GM23338 (cell line): ENCODE measurements around the gene ARL2BP.

ENCODE experiments used
- CREB1 ChIP-seq: fragments of 250-450 bp; sonication (Bioruptor Pico); IDR thresholded peaks from 2 replicates; pipeline ENCODE4 v1.5.0; 2020; ENCODE audit warnings: low read depth, mild to moderate bottlenecking, moderate library complexity
- EZH2 ChIP-seq: fragments of 200-600 bp; sonication (generic); IDR thresholded peaks from one replicate; pipeline ENCODE4 v1.8.0; 2017; ENCODE audit warnings: antibody characterized with exemption, mild to moderate bottlenecking, low read depth; ENCODE audit not compliant: unreplicated experiment
- EZH2phosphoT487 ChIP-seq: fragments of 200-600 bp; sonication (generic); IDR thresholded peaks from one replicate; pipeline ENCODE4 v1.8.1; 2018; ENCODE audit warnings: antibody characterized with exemption; ENCODE audit not compliant: unreplicated experiment
- JUNB ChIP-seq: IDR thresholded peaks from one replicate; pipeline ENCODE4 v1.6.1; 2016; ENCODE audit warnings: antibody characterized with exemption; ENCODE audit not compliant: unreplicated experiment
- NANOG ChIP-seq: IDR thresholded peaks from 2 replicates; pipeline ENCODE4 v1.6.1; 2016; ENCODE audit warnings: antibody characterized with exemption, borderline replicate concordance
- POLR2AphosphoS5 ChIP-seq: IDR thresholded peaks from 2 replicates; pipeline ENCODE4 v1.6.1; 2016; ENCODE audit warnings: antibody characterized with exemption, low read depth
- REST ChIP-seq: IDR thresholded peaks from one replicate; pipeline ENCODE4 v1.6.1; 2018; ENCODE audit warnings: antibody characterized with exemption; ENCODE audit not compliant: unreplicated experiment
- STAT1 ChIP-seq: IDR thresholded peaks from one replicate; pipeline ENCODE4 v1.6.1; 2016; ENCODE audit warnings: antibody characterized with exemption; ENCODE audit not compliant: unreplicated experiment
- ZNF114 ChIP-seq: fragments of 250-450 bp; sonication (Bioruptor Pico); IDR thresholded peaks from 2 replicates; pipeline ENCODE4 v1.5.0; 2020; ENCODE audit warnings: mild to moderate bottlenecking, moderate library complexity
- TF ChIP-seq, protein P1 (sequence below), 2 experiments: fragments of 200-600 bp in 1 of 2; sonication (generic) in 1 of 2; conservative IDR thresholded peaks; 2 replicates each; pipeline versions ENCODE4 v1.5.1 to v1.6.1; 2016 to 2017; ENCODE audit warnings: antibody characterized with exemption in 2 of 2, low read depth in 2 of 2, mild to moderate bottlenecking in 2 of 2, moderate library complexity in 1 of 2
- TF ChIP-seq, protein P2 (sequence below): IDR thresholded peaks from 2 replicates; pipeline ENCODE4 v1.6.1; 2016; ENCODE audit warnings: antibody characterized with exemption
- TF ChIP-seq, protein P3 (sequence below): fragments of 250-450 bp; sonication (Bioruptor Pico); IDR thresholded peaks from 2 replicates; pipeline ENCODE4 v1.5.0; 2020; ENCODE audit warnings: mild to moderate bottlenecking, moderate library complexity

- TF ChIP-seq, protein P1, sequence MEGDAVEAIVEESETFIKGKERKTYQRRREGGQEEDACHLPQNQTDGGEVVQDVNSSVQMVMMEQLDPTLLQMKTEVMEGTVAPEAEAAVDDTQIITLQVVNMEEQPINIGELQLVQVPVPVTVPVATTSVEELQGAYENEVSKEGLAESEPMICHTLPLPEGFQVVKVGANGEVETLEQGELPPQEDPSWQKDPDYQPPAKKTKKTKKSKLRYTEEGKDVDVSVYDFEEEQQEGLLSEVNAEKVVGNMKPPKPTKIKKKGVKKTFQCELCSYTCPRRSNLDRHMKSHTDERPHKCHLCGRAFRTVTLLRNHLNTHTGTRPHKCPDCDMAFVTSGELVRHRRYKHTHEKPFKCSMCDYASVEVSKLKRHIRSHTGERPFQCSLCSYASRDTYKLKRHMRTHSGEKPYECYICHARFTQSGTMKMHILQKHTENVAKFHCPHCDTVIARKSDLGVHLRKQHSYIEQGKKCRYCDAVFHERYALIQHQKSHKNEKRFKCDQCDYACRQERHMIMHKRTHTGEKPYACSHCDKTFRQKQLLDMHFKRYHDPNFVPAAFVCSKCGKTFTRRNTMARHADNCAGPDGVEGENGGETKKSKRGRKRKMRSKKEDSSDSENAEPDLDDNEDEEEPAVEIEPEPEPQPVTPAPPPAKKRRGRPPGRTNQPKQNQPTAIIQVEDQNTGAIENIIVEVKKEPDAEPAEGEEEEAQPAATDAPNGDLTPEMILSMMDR (conservative IDR thresholded peaks at IDR 0.05; ENCODE audit: low read depth in 2 of 2), result no peak
- no peak for TF ChIP-seq EZH2
- TF ChIP-seq POLR2AphosphoS5, result no peak
- TF ChIP-seq CREB1, result no peak
- no peak for TF ChIP-seq ZNF114 (CRISPR knock-in tag)
- TF ChIP-seq JUNB, result no peak
- TF ChIP-seq STAT1, result no peak
- TF ChIP-seq, protein P2, sequence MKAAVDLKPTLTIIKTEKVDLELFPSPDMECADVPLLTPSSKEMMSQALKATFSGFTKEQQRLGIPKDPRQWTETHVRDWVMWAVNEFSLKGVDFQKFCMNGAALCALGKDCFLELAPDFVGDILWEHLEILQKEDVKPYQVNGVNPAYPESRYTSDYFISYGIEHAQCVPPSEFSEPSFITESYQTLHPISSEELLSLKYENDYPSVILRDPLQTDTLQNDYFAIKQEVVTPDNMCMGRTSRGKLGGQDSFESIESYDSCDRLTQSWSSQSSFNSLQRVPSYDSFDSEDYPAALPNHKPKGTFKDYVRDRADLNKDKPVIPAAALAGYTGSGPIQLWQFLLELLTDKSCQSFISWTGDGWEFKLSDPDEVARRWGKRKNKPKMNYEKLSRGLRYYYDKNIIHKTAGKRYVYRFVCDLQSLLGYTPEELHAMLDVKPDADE, result no peak
- TF ChIP-seq REST, result no peak
- TF ChIP-seq, protein P3, sequence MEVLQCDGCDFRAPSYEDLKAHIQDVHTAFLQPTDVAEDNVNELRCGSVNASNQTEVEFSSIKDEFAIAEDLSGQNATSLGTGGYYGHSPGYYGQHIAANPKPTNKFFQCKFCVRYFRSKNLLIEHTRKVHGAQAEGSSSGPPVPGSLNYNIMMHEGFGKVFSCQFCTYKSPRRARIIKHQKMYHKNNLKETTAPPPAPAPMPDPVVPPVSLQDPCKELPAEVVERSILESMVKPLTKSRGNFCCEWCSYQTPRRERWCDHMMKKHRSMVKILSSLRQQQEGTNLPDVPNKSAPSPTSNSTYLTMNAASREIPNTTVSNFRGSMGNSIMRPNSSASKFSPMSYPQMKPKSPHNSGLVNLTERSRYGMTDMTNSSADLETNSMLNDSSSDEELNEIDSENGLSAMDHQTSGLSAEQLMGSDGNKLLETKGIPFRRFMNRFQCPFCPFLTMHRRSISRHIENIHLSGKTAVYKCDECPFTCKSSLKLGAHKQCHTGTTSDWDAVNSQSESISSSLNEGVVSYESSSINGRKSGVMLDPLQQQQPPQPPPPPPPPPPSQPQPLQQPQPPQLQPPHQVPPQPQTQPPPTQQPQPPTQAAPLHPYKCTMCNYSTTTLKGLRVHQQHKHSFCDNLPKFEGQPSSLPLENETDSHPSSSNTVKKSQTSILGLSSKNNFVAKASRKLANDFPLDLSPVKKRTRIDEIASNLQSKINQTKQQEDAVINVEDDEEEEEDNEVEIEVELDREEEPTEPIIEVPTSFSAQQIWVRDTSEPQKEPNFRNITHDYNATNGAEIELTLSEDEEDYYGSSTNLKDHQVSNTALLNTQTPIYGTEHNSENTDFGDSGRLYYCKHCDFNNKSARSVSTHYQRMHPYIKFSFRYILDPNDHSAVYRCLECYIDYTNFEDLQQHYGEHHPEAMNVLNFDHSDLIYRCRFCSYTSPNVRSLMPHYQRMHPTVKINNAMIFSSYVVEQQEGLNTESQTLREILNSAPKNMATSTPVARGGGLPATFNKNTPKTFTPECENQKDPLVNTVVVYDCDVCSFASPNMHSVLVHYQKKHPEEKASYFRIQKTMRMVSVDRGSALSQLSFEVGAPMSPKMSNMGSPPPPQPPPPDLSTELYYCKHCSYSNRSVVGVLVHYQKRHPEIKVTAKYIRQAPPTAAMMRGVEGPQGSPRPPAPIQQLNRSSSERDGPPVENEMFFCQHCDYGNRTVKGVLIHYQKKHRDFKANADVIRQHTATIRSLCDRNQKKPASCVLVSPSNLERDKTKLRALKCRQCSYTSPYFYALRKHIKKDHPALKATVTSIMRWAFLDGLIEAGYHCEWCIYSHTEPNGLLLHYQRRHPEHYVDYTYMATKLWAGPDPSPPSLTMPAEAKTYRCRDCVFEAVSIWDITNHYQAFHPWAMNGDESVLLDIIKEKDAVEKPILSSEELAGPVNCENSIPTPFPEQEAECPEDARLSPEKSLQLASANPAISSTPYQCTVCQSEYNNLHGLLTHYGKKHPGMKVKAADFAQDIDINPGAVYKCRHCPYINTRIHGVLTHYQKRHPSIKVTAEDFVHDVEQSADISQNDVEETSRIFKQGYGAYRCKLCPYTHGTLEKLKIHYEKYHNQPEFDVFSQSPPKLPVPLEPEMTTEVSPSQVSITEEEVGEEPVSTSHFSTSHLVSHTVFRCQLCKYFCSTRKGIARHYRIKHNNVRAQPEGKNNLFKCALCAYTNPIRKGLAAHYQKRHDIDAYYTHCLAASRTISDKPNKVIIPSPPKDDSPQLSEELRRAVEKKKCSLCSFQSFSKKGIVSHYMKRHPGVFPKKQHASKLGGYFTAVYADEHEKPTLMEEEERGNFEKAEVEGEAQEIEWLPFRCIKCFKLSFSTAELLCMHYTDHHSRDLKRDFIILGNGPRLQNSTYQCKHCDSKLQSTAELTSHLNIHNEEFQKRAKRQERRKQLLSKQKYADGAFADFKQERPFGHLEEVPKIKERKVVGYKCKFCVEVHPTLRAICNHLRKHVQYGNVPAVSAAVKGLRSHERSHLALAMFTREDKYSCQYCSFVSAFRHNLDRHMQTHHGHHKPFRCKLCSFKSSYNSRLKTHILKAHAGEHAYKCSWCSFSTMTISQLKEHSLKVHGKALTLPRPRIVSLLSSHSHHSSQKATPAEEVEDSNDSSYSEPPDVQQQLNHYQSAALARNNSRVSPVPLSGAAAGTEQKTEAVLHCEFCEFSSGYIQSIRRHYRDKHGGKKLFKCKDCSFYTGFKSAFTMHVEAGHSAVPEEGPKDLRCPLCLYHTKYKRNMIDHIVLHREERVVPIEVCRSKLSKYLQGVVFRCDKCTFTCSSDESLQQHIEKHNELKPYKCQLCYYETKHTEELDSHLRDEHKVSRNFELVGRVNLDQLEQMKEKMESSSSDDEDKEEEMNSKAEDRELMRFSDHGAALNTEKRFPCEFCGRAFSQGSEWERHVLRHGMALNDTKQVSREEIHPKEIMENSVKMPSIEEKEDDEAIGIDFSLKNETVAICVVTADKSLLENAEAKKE (CRISPR knock-in tag), result no peak
- no peak for TF ChIP-seq EZH2phosphoT487
- TF ChIP-seq NANOG, result no peak
These were observed 52.8 kb downstream of the ARL2BP start for GRCh38 chr16:57297856-57298255.
